Naive thymus-derived CD4-positive, alpha-beta T cell (primary cell): ENCODE measurements around the gene GUCY2D. TPM values are rescaled to one million over a fixed set of nuclear protein-coding genes. Genes with fewer than 3 reads are reported as not detected.
A peak's percentile ranks its signal among the peaks of the same experiment; 100 is the strongest.

ENCODE experiments used
- ATAC-seq: fragments of 150-1000 bp; cut with Tn5 transposase; 2 replicates; pipeline ENCODE4 v1.10.0; 2021; ENCODE audit warnings: mild to moderate bottlenecking, moderate library complexity
- CTCF ChIA-PET: fragments of 350-600 bp; sonication (Branson Sonifier 250); formaldehyde crosslinking; loops from one replicate; lab custom pipeline; 2021; ENCODE audit warnings: antibody characterized with exemption; lab: Charles Lee
- POLR2A ChIA-PET: fragments of 350-600 bp; sonication (Branson Sonifier 250); formaldehyde crosslinking; loops from one replicate; lab custom pipeline; 2021; ENCODE audit warnings: antibody characterized with exemption, inconsistent platforms; lab: Charles Lee
- DNase-seq, 9 donors: peaks; one replicate each; pipeline versions ENCODE4 v3.0.0 to v3.0.0-alpha.2; 2020 to 2022; ENCODE audit warnings: mixed read lengths in 1 of 9
- H3K27ac ChIP-seq: one replicate; pipeline ENCODE4 v1.7.0; 2013; ENCODE audit warnings: mild to moderate bottlenecking, low read depth, low read length, moderate library complexity
- H3K27me3 ChIP-seq, 2 donors: one replicate each; pipeline ENCODE4 v1.7.0; 2013; ENCODE audit warnings: low read length in 2 of 2, mild to moderate bottlenecking in 2 of 2, moderate library complexity in 2 of 2; ENCODE audit not compliant: control insufficient read depth in 2 of 2, insufficient read depth in 2 of 2
- H3K36me3 ChIP-seq, 3 experiments: 1 replicate in 2 of 3; 2 replicates in 1 of 3; pipeline ENCODE4 v1.7.0; 2013; ENCODE audit warnings: low read length in 3 of 3, mild to moderate bottlenecking in 3 of 3, moderate library complexity in 1 of 3; ENCODE audit not compliant: insufficient read depth in 3 of 3, control insufficient read depth in 2 of 3
- H3K4me1 ChIP-seq, 2 donors: one replicate each; pipeline ENCODE4 v1.7.0; 2013; ENCODE audit warnings: low read length in 2 of 2, mild to moderate bottlenecking in 2 of 2, moderate library complexity in 1 of 2; ENCODE audit not compliant: control insufficient read depth in 2 of 2, insufficient read depth in 2 of 2
- H3K4me3 ChIP-seq: 2 replicates; pipeline ENCODE4 v1.7.0; 2013; ENCODE audit warnings: mild to moderate bottlenecking, low read length
- H3K9me3 ChIP-seq, 3 experiments: 1 replicate in 2 of 3; 2 replicates in 1 of 3; pipeline ENCODE4 v1.7.0; 2013; ENCODE audit warnings: low read length in 3 of 3; ENCODE audit not compliant: control insufficient read depth in 2 of 3
- H3K27ac Mint-ChIP-seq, 9 donors: one replicate each; pipeline ENCODE4 v1.8.0; 2020 to 2022; ENCODE audit warnings: mixed read lengths in 9 of 9, mild to moderate bottlenecking in 8 of 9, moderate library complexity in 5 of 9, inconsistent platforms in 2 of 9
- H3K27me3 Mint-ChIP-seq, 5 donors: one replicate each; pipeline ENCODE4 v1.8.0; 2021 to 2022; ENCODE audit warnings: mixed read lengths in 5 of 5, mild to moderate bottlenecking in 1 of 5
- H3K36me3 Mint-ChIP-seq, 5 donors: one replicate each; pipeline ENCODE4 v1.8.0; 2020 to 2022; ENCODE audit warnings: mixed read lengths in 5 of 5, mild to moderate bottlenecking in 3 of 5, inconsistent platforms in 1 of 5
- H3K4me1 Mint-ChIP-seq, 7 donors: one replicate each; pipeline ENCODE4 v1.8.0; 2020 to 2022; ENCODE audit warnings: mixed read lengths in 7 of 7, mild to moderate bottlenecking in 3 of 7, inconsistent platforms in 1 of 7
- H3K4me3 Mint-ChIP-seq, 10 donors: one replicate each; pipeline ENCODE4 v1.8.0; 2020 to 2022; ENCODE audit warnings: mild to moderate bottlenecking in 10 of 10, mixed read lengths in 10 of 10, moderate library complexity in 6 of 10, inconsistent platforms in 2 of 10
- H3K9me3 Mint-ChIP-seq, 11 donors: one replicate each; pipeline ENCODE4 v1.8.0; 2020 to 2022; ENCODE audit warnings: mixed read lengths in 11 of 11, mild to moderate bottlenecking in 4 of 11, inconsistent platforms in 1 of 11, moderate library complexity in 1 of 11
- intact Hi-C, 2 donors: fragments of 100-400 bp; cut with micrococcal nuclease; formaldehyde crosslinking; loops; one replicate each; pipeline ENCODE4 v1.15.1; 2023
- polyA plus RNA-seq, 2 donors: library from polyadenylated mRNA; unstranded; fragments of 300-500 nt; fragmentation: Illumina TruSeq; gene quantifications; one replicate each; pipeline ENCODE4 v1.2.3, GENCODE V29; 2021
- total RNA-seq, 6 experiments: library from RNA in 5 of 6; stranded (reverse) in 5 of 6; gene quantifications; 1 replicate in 5 of 6; 2 replicates in 1 of 6; pipeline ENCODE4 v1.2.3 and lab custom pipeline; 2021 to 2026

The GUCY2D gene
- total and polyA plus RNA-seq, 7 experiments from 2014 or later: 0.07 to 0.98 (median 0.26) TPM; not detected in 3

- no peaks in the 10 kb centered on the region for H3K36me3 ChIP-seq
- POLR2A ChIA-PET: no interaction called here
- H3K9me3 ChIP-seq: no peaks in the 10 kb centered on the region
- Mint-ChIP-seq H3K9me3 (peaks cover 0 to 4% (median 0%) of the 10 kb centered on the region in 11 donors), H3K27ac (peak overlapping the region in 1 of 9 donors; percentile 15), H3K4me1 (peaks cover 0 to 9% (median 0%) of the 10 kb centered on the region in 7 donors), H3K4me3 (no peak overlapping the region), H3K27me3 (peaks cover 21 to 49% (median 42%) of the 10 kb centered on the region in 5 donors), H3K36me3 (peaks cover 0 to 4% (median 0%) of the 10 kb centered on the region in 5 donors)
- ATAC-seq: no peak
- H3K4me1 ChIP-seq: no peaks in the 10 kb centered on the region
- H3K27me3 ChIP-seq: peaks cover 0 to 1% of the 10 kb centered on the region in 2 donors
- intact Hi-C loops: no loop called here
- CTCF ChIA-PET: no interaction called here
- H3K27ac ChIP-seq: no peak overlapping the region
- no peak for DNase-seq
- H3K4me3 ChIP-seq: no peak overlapping the region
Observed at GRCh38 chr17:8032442-8032841, 30.0 kb downstream of the GUCY2D start.

- POLR2A ChIA-PET: no interaction called here
- Mint-ChIP-seq H3K27ac (peak within 1 kb of the TSS in 1 of 9 donors; percentile 59), H3K27me3 (peaks cover 18 to 40% (median 23%) of the 10 kb centered on the region in 5 donors), H3K4me3 (peak within 1 kb of the TSS in 2 of 10 donors; percentile 38 to 64), H3K4me1 (peaks cover 0 to 16% (median 0%) of the 10 kb centered on the region in 7 donors), H3K36me3 (no peaks in the 10 kb centered on the region), H3K9me3 (peaks cover 0 to 4% (median 0%) of the 10 kb centered on the region in 11 donors)
- Histone ChIP-seq H3K27me3 (peaks cover 0 to 13% of the 10 kb centered on the region in 2 donors), H3K27ac (no peak within 1 kb of the TSS), H3K36me3 (no peaks in the 10 kb centered on the region), H3K9me3 (no peaks in the 10 kb centered on the region), H3K4me1 (no peaks in the 10 kb centered on the region), H3K4me3 (no peak within 1 kb of the TSS)
- intact Hi-C loops: no loop called here
- ATAC-seq (no peak), DNase-seq (peak in 1 of 9 donors; percentile 9)
- CTCF ChIA-PET: interaction anchor here (0.5 kb wide), 1 partner anchor 63 kb away, joined by 3 read pairs; no protein-coding TSS in a partner anchor
Observed at GRCh38 chr17:8038954-8039610, 36.7 kb downstream of the GUCY2D start, which contains the start of gene ALOX15B. Gene ALOX15B (plus strand): TSS chr17:8039059. CDS start chr17:8039156, 97 bp downstream.

GRCh38 chr17:8039611-8040168, 37.3 kb downstream of the GUCY2D start:
- ChIA-PET POLR2A (no interaction called here), CTCF (interaction anchor here (0.5 to 1.2 kb wide), 2 partner anchors 64 to 295 kb away, joined by 3 to 4 read pairs; no protein-coding TSS in a partner anchor)
- H3K4me3 ChIP-seq: no peak overlapping the region
- intact Hi-C loops: loop anchor here in 1 of 2 donors (5.0 kb wide), 1 partner anchor 177 kb away; no protein-coding TSS in a partner anchor
- H3K9me3 ChIP-seq: no peaks in the 10 kb centered on the region
- ATAC-seq (no peak), DNase-seq (no peak)
- no peak overlapping the region for H3K27ac Mint-ChIP-seq
- peaks cover 0 to 16% (median 0%) of the 10 kb centered on the region in 7 donors for H3K4me1 Mint-ChIP-seq
- H3K4me1 ChIP-seq: no peaks in the 10 kb centered on the region
- peaks cover 18 to 35% (median 23%) of the 10 kb centered on the region in 5 donors for H3K27me3 Mint-ChIP-seq
- peaks cover 0 to 13% of the 10 kb centered on the region in 2 donors for H3K27me3 ChIP-seq
- H3K27ac ChIP-seq: no peak overlapping the region
- peaks cover 0 to 4% (median 0%) of the 10 kb centered on the region in 11 donors for H3K9me3 Mint-ChIP-seq
- H3K4me3 Mint-ChIP-seq: peak overlapping the region in 2 of 10 donors; percentile 14 to 64
- H3K36me3 ChIP-seq: no peaks in the 10 kb centered on the region
- H3K36me3 Mint-ChIP-seq: no peaks in the 10 kb centered on the region

- POLR2A ChIA-PET: no interaction called here
- Mint-ChIP-seq H3K4me3 (no peak overlapping the region), H3K27me3 (peaks cover 18 to 30% (median 23%) of the 10 kb centered on the region in 5 donors), H3K4me1 (peaks cover 0 to 16% (median 0%) of the 10 kb centered on the region in 7 donors), H3K36me3 (no peaks in the 10 kb centered on the region), H3K27ac (no peak overlapping the region), H3K9me3 (peaks cover 0 to 4% (median 0%) of the 10 kb centered on the region in 11 donors)
- H3K36me3 ChIP-seq: no peaks in the 10 kb centered on the region
- H3K9me3 ChIP-seq: no peaks in the 10 kb centered on the region
- no peaks in the 10 kb centered on the region for H3K4me1 ChIP-seq
- no peak overlapping the region for H3K27ac ChIP-seq
- peak; percentile 69 for ATAC-seq
- peak in 7 of 9 donors; percentile 18 to 56 (median 47) for DNase-seq
- no peak overlapping the region for H3K4me3 ChIP-seq
- intact Hi-C loops: loop anchor here (1.0 to 5.0 kb wide), 6 partner anchors 25 to 298 kb away; no protein-coding TSS in a partner anchor
- H3K27me3 ChIP-seq: peaks cover 0 to 13% of the 10 kb centered on the region in 2 donors
- CTCF ChIA-PET: interaction anchor here (0.6 to 2.7 kb wide), 17 partner anchors 16 to 297 kb away, joined by 3 to 12 read pairs (median 3); partner anchors contain the start of gene GUCY2D
Observed at GRCh38 chr17:8041249-8041928, 39.0 kb downstream of the GUCY2D start.

GRCh38 chr17:8041979-8042378, 39.6 kb downstream of the GUCY2D start:
- intact Hi-C loops: loop anchor here (1.0 to 5.0 kb wide), 6 partner anchors 26 to 299 kb away; no protein-coding TSS in a partner anchor
- Histone ChIP-seq H3K36me3 (no peaks in the 10 kb centered on the region), H3K9me3 (no peaks in the 10 kb centered on the region), H3K27ac (no peak overlapping the region), H3K4me1 (no peaks in the 10 kb centered on the region), H3K27me3 (peaks cover 0 to 13% of the 10 kb centered on the region in 2 donors), H3K4me3 (no peak overlapping the region)
- Mint-ChIP-seq H3K27me3 (peaks cover 18 to 30% (median 23%) of the 10 kb centered on the region in 5 donors), H3K27ac (no peak overlapping the region), H3K4me3 (no peak overlapping the region), H3K4me1 (peaks cover 0 to 16% (median 0%) of the 10 kb centered on the region in 7 donors), H3K9me3 (peaks cover 0 to 4% (median 0%) of the 10 kb centered on the region in 11 donors), H3K36me3 (no peaks in the 10 kb centered on the region)
- ChIA-PET CTCF (interaction anchor here (0.6 to 2.7 kb wide), 14 partner anchors 15 to 298 kb away, joined by 3 to 12 read pairs (median 3); partner anchors contain the start of gene GUCY2D), POLR2A (no interaction called here)
- ATAC-seq (no peak), DNase-seq (no peak)
